Measurements from ENCODE around the gene RNF114.

RNF114 gene

GRCh38 chr20:49916146-49917002 is 19.8 kb upstream of the RNF114 start:
- TF ChIP-seq SIN3A (IDR thresholded peaks at IDR 0.05; ENCODE audit: borderline replicate concordance, insufficient read depth, low read length): no peak
- no peak for TF ChIP-seq FOXP2 (optimal IDR thresholded peaks at IDR 0.05; ENCODE audit: borderline replicate concordance, extremely low read depth, extremely low read length, insufficient read depth)
- TF ChIP-seq, protein P1, sequence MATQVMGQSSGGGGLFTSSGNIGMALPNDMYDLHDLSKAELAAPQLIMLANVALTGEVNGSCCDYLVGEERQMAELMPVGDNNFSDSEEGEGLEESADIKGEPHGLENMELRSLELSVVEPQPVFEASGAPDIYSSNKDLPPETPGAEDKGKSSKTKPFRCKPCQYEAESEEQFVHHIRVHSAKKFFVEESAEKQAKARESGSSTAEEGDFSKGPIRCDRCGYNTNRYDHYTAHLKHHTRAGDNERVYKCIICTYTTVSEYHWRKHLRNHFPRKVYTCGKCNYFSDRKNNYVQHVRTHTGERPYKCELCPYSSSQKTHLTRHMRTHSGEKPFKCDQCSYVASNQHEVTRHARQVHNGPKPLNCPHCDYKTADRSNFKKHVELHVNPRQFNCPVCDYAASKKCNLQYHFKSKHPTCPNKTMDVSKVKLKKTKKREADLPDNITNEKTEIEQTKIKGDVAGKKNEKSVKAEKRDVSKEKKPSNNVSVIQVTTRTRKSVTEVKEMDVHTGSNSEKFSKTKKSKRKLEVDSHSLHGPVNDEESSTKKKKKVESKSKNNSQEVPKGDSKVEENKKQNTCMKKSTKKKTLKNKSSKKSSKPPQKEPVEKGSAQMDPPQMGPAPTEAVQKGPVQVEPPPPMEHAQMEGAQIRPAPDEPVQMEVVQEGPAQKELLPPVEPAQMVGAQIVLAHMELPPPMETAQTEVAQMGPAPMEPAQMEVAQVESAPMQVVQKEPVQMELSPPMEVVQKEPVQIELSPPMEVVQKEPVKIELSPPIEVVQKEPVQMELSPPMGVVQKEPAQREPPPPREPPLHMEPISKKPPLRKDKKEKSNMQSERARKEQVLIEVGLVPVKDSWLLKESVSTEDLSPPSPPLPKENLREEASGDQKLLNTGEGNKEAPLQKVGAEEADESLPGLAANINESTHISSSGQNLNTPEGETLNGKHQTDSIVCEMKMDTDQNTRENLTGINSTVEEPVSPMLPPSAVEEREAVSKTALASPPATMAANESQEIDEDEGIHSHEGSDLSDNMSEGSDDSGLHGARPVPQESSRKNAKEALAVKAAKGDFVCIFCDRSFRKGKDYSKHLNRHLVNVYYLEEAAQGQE (IDR thresholded peaks at IDR 0.05; ENCODE audit: insufficient read depth in 1 of 2, low read depth in 2 of 2, low read length in 2 of 2): no peak
- TF ChIP-seq TAF1 (IDR thresholded peaks at IDR 0.05; ENCODE audit: borderline replicate concordance, insufficient read depth, low read length): no peak
- no peak for TF ChIP-seq POLR2AphosphoS5 (IDR thresholded peaks at IDR 0.05; ENCODE audit: low read depth, low read length)

- TF ChIP-seq, protein P1 (IDR thresholded peaks at IDR 0.05; ENCODE audit: insufficient read depth in 1 of 2, low read depth in 2 of 2, low read length in 2 of 2): no peak
- TF ChIP-seq SIN3A (IDR thresholded peaks at IDR 0.05; ENCODE audit: borderline replicate concordance, insufficient read depth, low read length): no peak
- TF ChIP-seq FOXP2 (optimal IDR thresholded peaks at IDR 0.05; ENCODE audit: borderline replicate concordance, extremely low read depth, extremely low read length, insufficient read depth): no peak
Measured at GRCh38 chr20:49918446-49918845, 17.8 kb upstream of the RNF114 start.

DNA sequence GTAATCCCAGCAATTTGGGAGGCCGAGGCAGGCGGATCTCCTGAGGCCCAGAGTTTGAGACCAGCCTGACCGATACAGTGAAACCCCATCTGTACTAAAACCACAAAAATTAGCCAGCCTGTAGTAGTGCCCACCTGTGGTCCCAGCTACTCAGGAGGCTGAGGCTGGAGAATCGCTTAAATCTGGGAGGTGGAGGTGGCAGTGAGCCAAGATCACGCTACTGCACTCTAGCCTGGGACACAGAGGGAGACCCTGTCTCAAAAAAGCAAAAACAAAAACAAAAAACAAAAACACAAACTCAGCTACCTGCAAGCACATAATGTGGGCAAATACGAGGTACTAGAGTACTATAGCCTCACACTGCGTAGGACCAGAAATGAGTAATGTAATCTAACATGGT is 17.2 kb upstream of the RNF114 start:
- TF ChIP-seq POLR2AphosphoS5 (IDR thresholded peaks at IDR 0.05; ENCODE audit: low read depth, low read length): no peak
- TF ChIP-seq TAF1 (IDR thresholded peaks at IDR 0.05; ENCODE audit: borderline replicate concordance, insufficient read depth, low read length): no peak
- TF ChIP-seq SIN3A (IDR thresholded peaks at IDR 0.05; ENCODE audit: borderline replicate concordance, insufficient read depth, low read length): no peak
- TF ChIP-seq, protein P1 (IDR thresholded peaks at IDR 0.05; ENCODE audit: insufficient read depth in 1 of 2, low read depth in 2 of 2, low read length in 2 of 2): no peak
- TF ChIP-seq FOXP2 (optimal IDR thresholded peaks at IDR 0.05; ENCODE audit: borderline replicate concordance, extremely low read depth, extremely low read length, insufficient read depth): no peak

GRCh38 chr20:49919461-49919860 is 16.7 kb upstream of the RNF114 start:
- no peak for TF ChIP-seq TAF1 (IDR thresholded peaks at IDR 0.05; ENCODE audit: borderline replicate concordance, insufficient read depth, low read length)
- TF ChIP-seq, protein P1 (IDR thresholded peaks at IDR 0.05; ENCODE audit: insufficient read depth in 1 of 2, low read depth in 2 of 2, low read length in 2 of 2): no peak
- TF ChIP-seq POLR2AphosphoS5 (IDR thresholded peaks at IDR 0.05; ENCODE audit: low read depth, low read length): no peak
- TF ChIP-seq FOXP2 (optimal IDR thresholded peaks at IDR 0.05; ENCODE audit: borderline replicate concordance, extremely low read depth, extremely low read length, insufficient read depth): no peak
- no peak for TF ChIP-seq SIN3A (IDR thresholded peaks at IDR 0.05; ENCODE audit: borderline replicate concordance, insufficient read depth, low read length)
